Measurements from ENCODE around the gene EPHA5.

DNA sequence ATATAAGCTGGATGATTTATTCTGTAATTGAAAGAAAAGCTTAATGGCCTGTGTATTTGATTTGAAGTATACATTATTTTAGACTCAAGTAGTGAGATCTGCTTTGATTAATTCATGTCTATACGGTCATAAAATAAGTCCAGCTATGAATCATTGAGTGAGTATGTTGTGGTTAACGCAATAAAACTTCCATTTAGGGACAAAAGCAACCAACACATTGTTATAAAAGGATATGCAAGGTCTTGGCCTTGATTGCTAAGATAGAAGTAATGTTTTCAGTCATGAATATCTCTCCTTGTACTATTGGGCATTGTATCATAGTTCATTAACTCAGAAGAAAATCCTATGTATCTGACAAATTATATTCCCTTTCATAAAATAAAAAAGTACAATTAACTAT, 162.1 kb downstream of the EPHA5 start:
- no peak for TF ChIP-seq POU2F2 (IDR thresholded peaks at IDR 0.05; ENCODE audit: low read depth, low read length)
- no peak for TF ChIP-seq POLR2AphosphoS5 (IDR thresholded peaks at IDR 0.05; ENCODE audit: low read depth, low read length)
- TF ChIP-seq POLR2A (IDR thresholded peaks at IDR 0.05; ENCODE audit: low read depth, low read length): no peak
- TF ChIP-seq TAF1 (IDR thresholded peaks at IDR 0.05; ENCODE audit: low read depth, low read length): no peak
- no peak for TF ChIP-seq PAX5 (IDR thresholded peaks at IDR 0.05; ENCODE audit: insufficient read depth, low read length, severe bottlenecking)

Data from GM12891 (cell line).